ENCODE data around the gene LMOD2.

LMOD2 gene

DNA sequence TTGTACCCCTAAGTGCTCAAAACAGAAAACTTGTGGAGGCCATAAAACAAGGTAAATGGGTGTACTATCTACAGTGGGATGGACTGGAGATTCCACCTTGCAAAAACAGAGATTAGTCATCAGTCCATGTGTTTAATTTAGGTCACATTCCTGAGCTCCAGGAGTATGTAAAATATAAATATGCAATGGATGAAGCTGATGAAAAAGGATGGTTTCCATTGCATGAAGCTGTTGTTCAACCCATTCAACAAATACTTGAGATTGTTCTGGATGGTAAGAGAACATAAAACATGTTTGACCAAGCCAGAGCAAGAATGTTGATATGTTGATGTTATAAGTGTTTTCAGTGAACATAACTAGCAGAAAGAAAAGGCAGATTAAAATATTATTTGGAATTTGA, 39.4 kb upstream of the LMOD2 start:
- no peak overlapping the region for H3K4me3 ChIP-seq (ENCODE audit: low read length)
- TF ChIP-seq, protein P1, sequence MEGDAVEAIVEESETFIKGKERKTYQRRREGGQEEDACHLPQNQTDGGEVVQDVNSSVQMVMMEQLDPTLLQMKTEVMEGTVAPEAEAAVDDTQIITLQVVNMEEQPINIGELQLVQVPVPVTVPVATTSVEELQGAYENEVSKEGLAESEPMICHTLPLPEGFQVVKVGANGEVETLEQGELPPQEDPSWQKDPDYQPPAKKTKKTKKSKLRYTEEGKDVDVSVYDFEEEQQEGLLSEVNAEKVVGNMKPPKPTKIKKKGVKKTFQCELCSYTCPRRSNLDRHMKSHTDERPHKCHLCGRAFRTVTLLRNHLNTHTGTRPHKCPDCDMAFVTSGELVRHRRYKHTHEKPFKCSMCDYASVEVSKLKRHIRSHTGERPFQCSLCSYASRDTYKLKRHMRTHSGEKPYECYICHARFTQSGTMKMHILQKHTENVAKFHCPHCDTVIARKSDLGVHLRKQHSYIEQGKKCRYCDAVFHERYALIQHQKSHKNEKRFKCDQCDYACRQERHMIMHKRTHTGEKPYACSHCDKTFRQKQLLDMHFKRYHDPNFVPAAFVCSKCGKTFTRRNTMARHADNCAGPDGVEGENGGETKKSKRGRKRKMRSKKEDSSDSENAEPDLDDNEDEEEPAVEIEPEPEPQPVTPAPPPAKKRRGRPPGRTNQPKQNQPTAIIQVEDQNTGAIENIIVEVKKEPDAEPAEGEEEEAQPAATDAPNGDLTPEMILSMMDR (IDR thresholded peaks at IDR 0.05; ENCODE audit: insufficient read depth, low read depth, low read length, missing control alignments) = no peak
- no peak for DNase-seq (ENCODE audit: low read depth)

DNA sequence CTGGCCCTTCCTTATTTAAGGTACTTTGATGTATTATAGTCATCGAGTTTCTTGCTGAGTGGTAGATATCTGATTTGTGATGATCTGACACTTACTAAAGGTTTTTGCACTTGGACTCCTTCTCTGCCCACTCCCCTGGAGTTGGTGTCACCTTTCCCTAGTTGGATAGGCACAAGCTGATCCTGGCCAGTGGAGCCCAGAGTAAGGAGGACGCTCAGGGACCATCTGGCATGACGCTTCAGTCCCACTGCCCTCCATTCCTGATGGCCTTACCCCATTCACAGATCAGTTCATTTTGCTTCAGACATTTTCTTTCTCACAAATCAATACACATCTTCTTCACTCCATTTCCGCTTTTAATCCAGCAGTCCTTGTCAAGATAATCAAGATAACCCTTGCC, 34.0 kb upstream of the LMOD2 start:
- H3K4me3 ChIP-seq (ENCODE audit: low read length) = no peak overlapping the region
- TF ChIP-seq, protein P1 (IDR thresholded peaks at IDR 0.05; ENCODE audit: insufficient read depth, low read depth, low read length, missing control alignments) = no peak
- DNase-seq (ENCODE audit: low read depth) = no peak

DNA sequence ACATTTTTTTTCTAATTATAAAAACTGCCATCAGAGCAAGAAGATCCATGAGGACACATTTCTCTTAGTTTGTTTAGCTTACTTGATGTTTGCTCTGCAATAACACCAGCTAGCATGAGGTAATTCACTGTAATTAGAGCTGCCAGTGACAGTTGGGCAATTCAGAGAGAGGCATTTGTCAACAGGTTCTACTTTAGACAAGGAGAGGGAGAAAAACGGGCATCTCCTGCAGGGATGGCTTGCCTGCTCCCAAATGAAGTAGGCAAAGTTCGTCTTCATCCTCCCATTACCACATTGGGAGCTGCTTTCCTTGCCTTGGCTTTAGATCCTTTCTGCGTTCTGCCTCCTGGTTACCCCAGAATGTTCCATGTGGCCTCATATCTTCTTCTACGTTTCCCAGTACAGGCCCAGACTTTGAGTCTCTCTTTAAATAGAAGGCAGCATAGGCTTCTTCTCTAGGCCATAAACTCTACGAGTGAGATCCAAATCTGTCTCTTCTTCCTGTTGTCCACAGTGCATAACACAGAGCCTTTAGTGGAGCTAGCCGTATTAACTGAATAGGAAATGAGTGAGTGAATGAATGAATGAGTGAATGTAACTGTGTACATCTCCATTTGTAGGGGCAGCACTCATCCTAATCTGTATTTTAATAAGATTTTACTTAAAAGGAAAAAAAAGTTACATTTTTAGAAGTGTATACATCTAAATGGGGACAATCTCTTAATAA, 32.8 kb upstream of the LMOD2 start:
- TF ChIP-seq, protein P1 (IDR thresholded peaks at IDR 0.05; ENCODE audit: insufficient read depth, low read depth, low read length, missing control alignments) = no peak
- DNase-seq (ENCODE audit: low read depth) = peak; percentile 63
- H3K4me3 ChIP-seq (ENCODE audit: low read length) = no peak overlapping the region

DNA sequence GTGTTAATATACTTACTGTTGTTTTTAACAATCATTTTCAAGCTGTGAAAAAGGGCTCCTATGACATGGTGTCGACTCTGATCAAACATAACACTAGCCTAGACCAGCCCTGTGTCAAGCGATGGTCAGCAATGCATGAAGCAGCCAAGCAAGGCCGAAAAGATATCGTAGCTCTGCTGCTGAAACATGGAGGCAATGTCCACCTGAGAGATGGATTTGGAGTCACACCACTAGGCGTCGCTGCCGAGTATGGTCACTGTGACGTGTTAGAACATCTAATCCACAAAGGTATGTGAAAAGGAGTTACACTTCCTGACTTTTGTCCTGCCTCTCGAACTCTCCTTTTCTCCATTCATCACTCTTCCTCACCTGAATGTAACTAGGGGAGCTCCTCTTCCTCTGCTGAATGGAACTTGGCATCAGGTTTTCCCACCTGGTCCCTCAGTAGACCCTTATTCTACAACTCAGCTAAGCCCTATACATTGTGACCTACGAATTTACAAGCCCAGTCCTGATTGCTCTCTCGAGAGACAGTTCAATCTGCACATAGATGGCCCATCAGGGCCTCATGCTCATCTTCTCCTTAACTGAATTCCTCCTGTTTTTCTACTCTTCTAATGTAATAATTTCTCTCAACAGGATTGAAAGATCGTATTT, 31.0 kb upstream of the LMOD2 start:
- no peak overlapping the region for H3K4me3 ChIP-seq (ENCODE audit: low read length)
- DNase-seq (ENCODE audit: low read depth) = peak; percentile 63
- TF ChIP-seq, protein P1 (IDR thresholded peaks at IDR 0.05; ENCODE audit: insufficient read depth, low read depth, low read length, missing control alignments) = peak; percentile 62

DNA sequence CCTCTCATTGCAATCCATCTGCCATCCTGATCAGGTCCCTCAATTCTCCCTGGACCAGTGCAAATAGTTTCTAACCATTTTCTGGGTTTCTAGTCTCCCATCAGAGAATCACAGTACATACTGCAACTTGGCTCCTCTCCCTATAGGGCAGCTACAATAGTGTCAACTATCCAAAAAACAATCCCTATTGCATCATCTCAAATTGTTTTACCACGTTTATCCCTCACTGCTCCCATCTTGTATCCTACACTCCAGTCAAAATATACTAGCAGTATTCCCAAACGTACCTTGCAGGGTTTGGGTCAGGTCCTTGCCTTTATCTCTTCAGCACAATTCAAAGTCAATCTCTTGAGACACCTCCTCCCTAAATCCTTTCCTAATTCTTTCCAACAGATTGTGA, 30.4 kb upstream of the LMOD2 start:
- no peak for DNase-seq (ENCODE audit: low read depth)
- TF ChIP-seq, protein P1 (IDR thresholded peaks at IDR 0.05; ENCODE audit: insufficient read depth, low read depth, low read length, missing control alignments) = no peak
- H3K4me3 ChIP-seq (ENCODE audit: low read length) = no peak overlapping the region

DNA sequence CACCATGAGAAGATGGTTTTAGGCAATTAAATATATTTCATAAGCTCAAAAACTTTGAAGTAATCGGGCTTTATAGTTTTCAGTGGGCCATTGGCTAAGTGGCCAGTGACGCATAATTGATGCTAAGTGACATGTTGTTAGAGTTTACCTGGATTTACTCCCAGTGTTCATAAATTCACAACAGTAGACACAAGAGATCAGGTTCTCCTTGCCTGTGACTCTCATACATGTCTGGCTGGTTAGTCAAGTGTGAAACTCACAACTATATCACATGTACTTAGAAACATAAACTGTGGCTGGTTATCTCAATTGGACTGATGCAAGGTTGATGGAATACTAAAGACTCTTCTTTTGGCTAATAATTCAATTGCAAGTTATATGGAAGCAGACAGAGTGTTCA, 27.8 kb upstream of the LMOD2 start:
- DNase-seq (ENCODE audit: low read depth) = peak; percentile 54
- TF ChIP-seq, protein P1 (IDR thresholded peaks at IDR 0.05; ENCODE audit: insufficient read depth, low read depth, low read length, missing control alignments) = no peak
- no peak overlapping the region for H3K4me3 ChIP-seq (ENCODE audit: low read length)
